ENCODE measurements around the gene PAQR4. TPM values are rescaled to one million over a fixed set of nuclear protein-coding genes. Genes with fewer than 3 reads are reported as not detected.

Gene PAQR4
- polyA plus RNA-seq, 1 of the 3 experiments (the other 2 are of a cell fraction) = 8.8 TPM

- Histone ChIP-seq H3K79me2 (ENCODE audit: insufficient read depth) (no peaks in the 10 kb centered on the region), H3K4me1 (ENCODE audit: control insufficient read depth in 1 of 2, insufficient read depth in 2 of 2, low read depth in 1 of 2, low read length in 1 of 2) (peaks cover 0 to 3% of the 10 kb centered on the region in 2 experiments; a peak in 1 of 4 replicates), H2AFZ (ENCODE audit: low read depth) (no peak overlapping the region), H3K4me2 (no peak overlapping the region), H3K36me3 (replicated peaks in 1 of 2; ENCODE audit: control insufficient read depth in 1 of 2, insufficient read depth in 2 of 2, low read length in 1 of 2) (no peaks in the 10 kb centered on the region), H3K9me3 (no peaks in the 10 kb centered on the region), H3K9me2 (no peaks in the 10 kb centered on the region), H3F3A (replicated peaks; ENCODE audit: insufficient read depth) (peaks cover 6% of the 10 kb centered on the region), H3K27me3 (ENCODE audit: insufficient read depth) (no peaks in the 10 kb centered on the region), H3K9ac (no peak overlapping the region), H4K20me1 (ENCODE audit: insufficient read depth) (no peaks in the 10 kb centered on the region), H3K27ac (ENCODE audit: low read depth in 2 of 2, low read length in 1 of 2) (no peak overlapping the region), H3K4me3 (ENCODE audit: low read depth in 2 of 2, low read length in 1 of 2) (no peak overlapping the region)
- no peak for DNase-seq
- CTCF ChIA-PET = interaction anchor here (1.4 to 1.9 kb wide), 2 partner anchors 19 to 31 kb away, joined by 4 to 6 read pairs; no protein-coding TSS in a partner anchor
- POLR2A ChIA-PET = interaction anchor here (1.4 kb wide), 1 partner anchor 20 kb away, joined by 4 read pairs; the partner anchor contains the start of gene PKMYT1
- WGBS (ENCODE audit: low lambda C conversion rate) = 52% methylated on average over 2 of the region's 4 CpGs
- no peak for TF ChIP-seq ZBTB33 (IDR thresholded peaks at IDR 0.05; ENCODE audit: borderline replicate concordance, low read depth)
- TF ChIP-seq NRF1 (IDR thresholded peaks at IDR 0.05; ENCODE audit: low read depth, low read length) = no peak
- no peak for TF ChIP-seq NFIC (IDR thresholded peaks at IDR 0.05; ENCODE audit: borderline replicate concordance)
- no peak for TF ChIP-seq IRF3 (IDR thresholded peaks at IDR 0.05; ENCODE audit: low read depth, low read length)
- TF ChIP-seq SMC3 (IDR thresholded peaks at IDR 0.05; ENCODE audit: low read depth, low read length) = no peak
- no peak for TF ChIP-seq TCF12 (IDR thresholded peaks at IDR 0.05)
- TF ChIP-seq FOXM1 (IDR thresholded peaks at IDR 0.05; ENCODE audit: low read depth) = no peak
- TF ChIP-seq RCOR1 (IDR thresholded peaks at IDR 0.05; ENCODE audit: low read length) = no peak
- TF ChIP-seq ELF1 (IDR thresholded peaks at IDR 0.05) = no peak
- no peak for TF ChIP-seq GATA2 (CRISPR knock-in tag; IDR thresholded peaks at IDR 0.05)
- TF ChIP-seq MXI1 (IDR thresholded peaks at IDR 0.05; ENCODE audit: low read depth, low read length) = no peak
- no peak for TF ChIP-seq EZH2phosphoT487 (IDR thresholded peaks at IDR 0.05; ENCODE audit: borderline replicate concordance, low read depth)
- TF ChIP-seq REST (IDR thresholded peaks at IDR 0.05; ENCODE audit: low read depth, low read length) = no peak
- TF ChIP-seq JUND (IDR thresholded peaks at IDR 0.05) = no peak
- TF ChIP-seq YY1 (IDR thresholded peaks at IDR 0.05; ENCODE audit: low read depth) = no peak
- TF ChIP-seq MEF2A (IDR thresholded peaks at IDR 0.05; ENCODE audit: borderline replicate concordance, low read depth) = no peak
- TF ChIP-seq TEAD4 (IDR thresholded peaks at IDR 0.05; ENCODE audit: borderline replicate concordance, insufficient read depth) = no peak
- no peak for TF ChIP-seq EP300 (IDR thresholded peaks at IDR 0.05; ENCODE audit: borderline replicate concordance in 1 of 2, low read depth in 1 of 2, low read length in 1 of 2)
- no peak for TF ChIP-seq PBX3 (IDR thresholded peaks at IDR 0.05)
- TF ChIP-seq CTCF (IDR thresholded peaks at IDR 0.05) = no peak
Observed at GRCh38 chr16:3000540-3000939, 31.4 kb downstream of the PAQR4 start.

All from SK-N-SH (cell line).